ENCODE results near the gene NFATC2.

DNA sequence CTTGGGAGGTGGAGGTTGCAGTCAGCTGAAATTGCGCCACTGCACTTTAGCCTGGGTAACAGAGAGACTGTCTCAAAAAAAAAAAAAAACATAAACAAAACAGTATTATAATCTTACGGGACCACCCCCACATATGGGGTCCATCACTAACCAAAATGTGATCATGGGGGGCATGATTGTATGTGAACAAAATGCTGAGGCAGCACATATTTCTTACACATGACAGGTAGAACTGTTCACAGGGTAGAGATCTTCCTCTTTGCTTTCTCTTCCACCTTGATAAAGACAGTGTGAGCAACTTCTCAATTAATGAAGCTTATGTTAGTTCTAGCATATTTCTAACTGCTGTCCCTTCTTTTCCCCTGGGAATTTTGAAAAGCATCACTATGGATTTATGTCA lies 24.7 kb downstream of the NFATC2 start:
- TF ChIP-seq, protein P1, sequence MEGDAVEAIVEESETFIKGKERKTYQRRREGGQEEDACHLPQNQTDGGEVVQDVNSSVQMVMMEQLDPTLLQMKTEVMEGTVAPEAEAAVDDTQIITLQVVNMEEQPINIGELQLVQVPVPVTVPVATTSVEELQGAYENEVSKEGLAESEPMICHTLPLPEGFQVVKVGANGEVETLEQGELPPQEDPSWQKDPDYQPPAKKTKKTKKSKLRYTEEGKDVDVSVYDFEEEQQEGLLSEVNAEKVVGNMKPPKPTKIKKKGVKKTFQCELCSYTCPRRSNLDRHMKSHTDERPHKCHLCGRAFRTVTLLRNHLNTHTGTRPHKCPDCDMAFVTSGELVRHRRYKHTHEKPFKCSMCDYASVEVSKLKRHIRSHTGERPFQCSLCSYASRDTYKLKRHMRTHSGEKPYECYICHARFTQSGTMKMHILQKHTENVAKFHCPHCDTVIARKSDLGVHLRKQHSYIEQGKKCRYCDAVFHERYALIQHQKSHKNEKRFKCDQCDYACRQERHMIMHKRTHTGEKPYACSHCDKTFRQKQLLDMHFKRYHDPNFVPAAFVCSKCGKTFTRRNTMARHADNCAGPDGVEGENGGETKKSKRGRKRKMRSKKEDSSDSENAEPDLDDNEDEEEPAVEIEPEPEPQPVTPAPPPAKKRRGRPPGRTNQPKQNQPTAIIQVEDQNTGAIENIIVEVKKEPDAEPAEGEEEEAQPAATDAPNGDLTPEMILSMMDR (IDR thresholded peaks at IDR 0.05; ENCODE audit: insufficient read depth, low read length), result no peak
- no peak for TF ChIP-seq SPI1 (IDR thresholded peaks at IDR 0.05; ENCODE audit: borderline replicate concordance, low read depth)

Measured in HL-60 (cell line).